Endodermal cell (in vitro differentiated cells): ENCODE results near the gene CNTN4. TPM values are rescaled to one million over a fixed set of nuclear protein-coding genes. Genes with fewer than 3 reads are reported as not detected.

Experiments used
- DNase-seq: peaks from one replicate; pipeline ENCODE4 v3.0.0-alpha.2; 2017
- H3K27ac ChIP-seq: 2 replicates; pipeline ENCODE4 v1.5.1; 2013; ENCODE audit warnings: mild to moderate bottlenecking, low read depth, low read length, moderate library complexity
- H3K27me3 ChIP-seq: 2 replicates; pipeline ENCODE4 v1.6.1; 2013; ENCODE audit warnings: mild to moderate bottlenecking, low read length, moderate library complexity; ENCODE audit not compliant: insufficient read depth, control insufficient read depth, poor library complexity, severe bottlenecking
- H3K36me3 ChIP-seq: 2 replicates; pipeline ENCODE4 v1.7.0; 2013; ENCODE audit warnings: mild to moderate bottlenecking, low read length, moderate library complexity; ENCODE audit not compliant: control insufficient read depth, insufficient read depth
- H3K4me1 ChIP-seq: one replicate; pipeline ENCODE4 v1.7.0; 2013; ENCODE audit warnings: low read length; ENCODE audit not compliant: control insufficient read depth, insufficient read depth
- H3K4me3 ChIP-seq: 2 replicates; pipeline ENCODE4 v1.5.1; 2013; ENCODE audit warnings: mild to moderate bottlenecking, low read length, moderate library complexity
- H3K9ac ChIP-seq: 2 replicates; pipeline ENCODE4 v1.6.1; 2013; ENCODE audit warnings: mild to moderate bottlenecking, low read length, moderate library complexity; ENCODE audit not compliant: poor library complexity, severe bottlenecking; ENCODE audit errors: extremely low read depth
- H3K9me3 ChIP-seq: 2 replicates; pipeline ENCODE4 v1.6.1; 2013; ENCODE audit warnings: mild to moderate bottlenecking, low read length, moderate library complexity; ENCODE audit not compliant: control insufficient read depth
- H3K27ac Mint-ChIP-seq: 2 replicates; pipeline ENCODE4 v1.8.0; 2020; ENCODE audit warnings: mixed read lengths
- H3K27me3 Mint-ChIP-seq: 2 replicates; pipeline ENCODE4 v1.8.0; 2021; ENCODE audit warnings: mild to moderate bottlenecking, mixed read lengths; ENCODE audit not compliant: insufficient read depth
- H3K36me3 Mint-ChIP-seq: 2 replicates; pipeline ENCODE4 v1.8.0; 2020; ENCODE audit warnings: low read depth, mixed read lengths
- H3K4me1 Mint-ChIP-seq: 2 replicates; pipeline ENCODE4 v1.8.0; 2020; ENCODE audit warnings: mixed read lengths
- H3K4me3 Mint-ChIP-seq: 2 replicates; pipeline ENCODE4 v1.8.0; 2020; ENCODE audit warnings: mild to moderate bottlenecking, moderate library complexity, mixed read lengths
- H3K9me3 Mint-ChIP-seq: 2 replicates; pipeline ENCODE4 v1.8.0; 2020; ENCODE audit warnings: mild to moderate bottlenecking, mixed read lengths
- WGBS, 2 experiments: methylation state at CpG; one replicate each; pipeline versions ENCODE4 v1.1.5 to v1.1.7; 2013; ENCODE audit warnings: missing lambda C conversion rate in 2 of 2, mixed read lengths in 1 of 2; ENCODE audit not compliant: insufficient coverage in 1 of 2, insufficient read length in 1 of 2; 5-methylcytosine and 5-hydroxymethylcytosine counted together
- total RNA-seq, 2 donors: library from RNA; stranded (reverse); fragmentation: NEBNext Ultra II Directional in 1 of 2; extraction: Animal tissue kit (Norgen Biotek cat#: 25700) in 1 of 2; gene quantifications; 2 replicates in 1 of 2; 3 replicates in 1 of 2; pipeline ENCODE4 v1.2.1, GENCODE V29; 2021
- TF ChIP-seq, protein P1 (sequence below): fragments of 200-600 bp; sonication (generic); conservative IDR thresholded peaks from 2 replicates; pipeline ENCODE4 v1.5.0; 2021; ENCODE audit warnings: antibody characterized with exemption, mild to moderate bottlenecking

CNTN4 gene
- total RNA-seq, 2 donors from 2014 or later: 10.8 to 11.1 TPM

DNA sequence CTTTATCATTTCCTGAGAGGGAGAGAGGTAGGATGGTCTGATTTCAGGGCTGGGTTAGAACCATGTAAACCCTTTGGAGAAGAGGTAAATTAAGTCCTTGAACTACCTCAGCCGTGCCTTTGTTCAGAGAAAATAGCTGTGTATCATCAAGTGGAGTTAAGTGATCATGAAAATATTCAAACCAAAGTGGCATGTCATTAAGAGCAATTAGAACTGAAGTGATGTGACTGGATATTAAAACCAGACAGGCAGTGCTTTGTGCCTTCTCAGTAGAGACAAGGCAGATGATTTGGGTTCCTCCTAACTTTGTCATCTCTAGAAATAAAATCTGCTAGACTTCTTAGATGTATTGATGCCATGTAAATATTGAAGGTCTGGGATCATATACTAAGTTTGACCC, 840.0 kb downstream of the CNTN4 start:
- TF ChIP-seq, protein P1, sequence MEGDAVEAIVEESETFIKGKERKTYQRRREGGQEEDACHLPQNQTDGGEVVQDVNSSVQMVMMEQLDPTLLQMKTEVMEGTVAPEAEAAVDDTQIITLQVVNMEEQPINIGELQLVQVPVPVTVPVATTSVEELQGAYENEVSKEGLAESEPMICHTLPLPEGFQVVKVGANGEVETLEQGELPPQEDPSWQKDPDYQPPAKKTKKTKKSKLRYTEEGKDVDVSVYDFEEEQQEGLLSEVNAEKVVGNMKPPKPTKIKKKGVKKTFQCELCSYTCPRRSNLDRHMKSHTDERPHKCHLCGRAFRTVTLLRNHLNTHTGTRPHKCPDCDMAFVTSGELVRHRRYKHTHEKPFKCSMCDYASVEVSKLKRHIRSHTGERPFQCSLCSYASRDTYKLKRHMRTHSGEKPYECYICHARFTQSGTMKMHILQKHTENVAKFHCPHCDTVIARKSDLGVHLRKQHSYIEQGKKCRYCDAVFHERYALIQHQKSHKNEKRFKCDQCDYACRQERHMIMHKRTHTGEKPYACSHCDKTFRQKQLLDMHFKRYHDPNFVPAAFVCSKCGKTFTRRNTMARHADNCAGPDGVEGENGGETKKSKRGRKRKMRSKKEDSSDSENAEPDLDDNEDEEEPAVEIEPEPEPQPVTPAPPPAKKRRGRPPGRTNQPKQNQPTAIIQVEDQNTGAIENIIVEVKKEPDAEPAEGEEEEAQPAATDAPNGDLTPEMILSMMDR: no peak
- no peak for DNase-seq
- Mint-ChIP-seq H3K9me3 (no peaks in the 10 kb centered on the region), H3K4me3 (no peak overlapping the region), H3K4me1 (peaks cover 3% of the 10 kb centered on the region), H3K27ac (no peak overlapping the region), H3K27me3 (no peaks in the 10 kb centered on the region), H3K36me3 (no peaks in the 10 kb centered on the region)
- H3K9ac ChIP-seq: no peak overlapping the region
- no peaks in the 10 kb centered on the region for H3K9me3 ChIP-seq
- 89 to 93% methylated on average over 1 of the region's 1 CpG for WGBS, 2 experiments
- H3K36me3 ChIP-seq: no peaks in the 10 kb centered on the region
- H3K27ac ChIP-seq: no peak overlapping the region
- no peaks in the 10 kb centered on the region for H3K4me1 ChIP-seq
- H3K27me3 ChIP-seq: no peaks in the 10 kb centered on the region
- no peak overlapping the region for H3K4me3 ChIP-seq

DNA sequence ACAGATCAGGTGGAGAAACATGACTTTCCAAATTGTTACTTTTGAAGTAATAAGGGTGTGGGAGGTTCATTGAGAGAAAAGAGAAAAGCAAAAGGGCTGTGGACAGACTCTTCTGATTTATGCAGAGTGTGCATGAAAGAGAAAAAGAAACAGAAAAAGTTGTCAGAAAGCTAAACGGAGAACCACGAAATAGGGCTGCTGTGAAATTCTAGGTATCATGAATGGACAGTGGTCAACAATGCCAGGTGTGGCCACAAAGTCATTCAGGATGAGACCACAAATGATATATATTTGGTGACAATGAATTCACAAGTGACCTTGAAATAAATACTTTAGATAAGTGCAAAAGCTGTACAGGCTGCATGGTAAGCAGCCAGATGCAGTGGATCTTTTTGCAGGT, 841.4 kb downstream of the CNTN4 start:
- 96 to 100% methylated on average over 2 of the region's 2 CpGs for WGBS, 2 experiments
- no peaks in the 10 kb centered on the region for H3K9me3 Mint-ChIP-seq
- TF ChIP-seq, protein P1: no peak

DNA sequence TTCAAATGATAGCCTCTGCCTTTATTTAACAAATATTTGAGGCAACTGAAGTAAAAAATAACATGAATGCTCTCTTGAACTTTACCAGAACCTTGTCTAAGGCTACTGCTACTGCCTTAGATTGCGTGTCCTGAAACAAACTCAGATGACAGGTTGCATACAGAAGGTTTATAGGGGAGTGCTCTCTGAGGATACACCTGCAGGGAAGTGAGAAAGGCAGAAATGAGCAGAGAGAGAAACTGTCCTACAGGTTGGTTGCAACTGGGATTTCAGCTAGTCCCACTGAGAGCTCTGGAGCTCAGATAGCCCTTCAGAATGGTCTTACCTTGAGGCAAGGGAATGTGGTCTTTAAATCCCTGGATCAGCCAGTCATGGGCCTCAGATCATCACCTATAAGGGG, 846.0 kb downstream of the CNTN4 start:
- TF ChIP-seq, protein P1: no peak
- no peaks in the 10 kb centered on the region for H3K9me3 Mint-ChIP-seq
- H3K27ac ChIP-seq: no peak overlapping the region
- H3K4me1 Mint-ChIP-seq: no peaks in the 10 kb centered on the region
- no peaks in the 10 kb centered on the region for H3K4me1 ChIP-seq
- 92% methylated on average over 1 of the region's 1 CpG; no CpG with 5 or more reads in 1 of the 2 experiments for WGBS, 2 experiments
- H3K36me3 Mint-ChIP-seq: no peaks in the 10 kb centered on the region
- H3K27me3 ChIP-seq: no peaks in the 10 kb centered on the region
- no peaks in the 10 kb centered on the region for H3K9me3 ChIP-seq
- no peaks in the 10 kb centered on the region for H3K36me3 ChIP-seq
- H3K4me3 Mint-ChIP-seq: no peak overlapping the region
- no peak overlapping the region for H3K4me3 ChIP-seq
- no peak for DNase-seq
- no peak overlapping the region for H3K27ac Mint-ChIP-seq
- H3K27me3 Mint-ChIP-seq: no peaks in the 10 kb centered on the region
- no peak overlapping the region for H3K9ac ChIP-seq

More for the DNA sequence above, 841.4 kb downstream of the CNTN4 start:
- Mint-ChIP-seq H3K27me3 (no peaks in the 10 kb centered on the region), H3K4me3 (no peak overlapping the region), H3K27ac (no peak overlapping the region), H3K4me1 (peaks cover 3% of the 10 kb centered on the region), H3K36me3 (no peaks in the 10 kb centered on the region)
- Histone ChIP-seq H3K36me3 (no peaks in the 10 kb centered on the region), H3K4me3 (no peak overlapping the region), H3K27me3 (no peaks in the 10 kb centered on the region), H3K4me1 (no peaks in the 10 kb centered on the region), H3K9ac (no peak overlapping the region), H3K9me3 (no peaks in the 10 kb centered on the region), H3K27ac (no peak overlapping the region)
- no peak for DNase-seq
